Fibroblast of mammary gland (primary cell): ENCODE data around the gene NPIPB4.
"Not testable (repeated sequence)": the region's sequence is repeated elsewhere in the genome, so short reads cannot be mapped to it uniquely, and the experiment has no call there.

Experiments used
- DNase-seq: peaks from one replicate; pipeline ENCODE4 v3.0.0-alpha.2; 2010; ENCODE audit warnings: low read depth
- H3K4me3 ChIP-seq: 2 replicates; pipeline ENCODE4 v1.5.1; 2011; ENCODE audit warnings: low read depth, mild to moderate bottlenecking, low read length, moderate library complexity; ENCODE audit not compliant: control insufficient read depth
- CTCF ChIP-seq: conservative IDR thresholded peaks from 2 replicates; pipeline ENCODE4 v1.5.1; 2011; ENCODE audit warnings: low read depth, low read length, inconsistent platforms; ENCODE audit not compliant: control insufficient read depth, insufficient read depth

Gene NPIPB4

GRCh38 chr16:21801538-21802374 is 55.8 kb downstream of the NPIPB4 start:
- peak; percentile 67 for DNase-seq
- H3K4me3 ChIP-seq: not testable (repeated sequence)
- peak; percentile 45 for TF ChIP-seq CTCF

GRCh38 chr16:21798601-21799000 is 59.0 kb downstream of the NPIPB4 start:
- not testable (repeated sequence) for DNase-seq

GRCh38 chr16:21793310-21793709 is 64.2 kb downstream of the NPIPB4 start:
- DNase-seq, H3K4me3 ChIP-seq: not testable (repeated sequence)

More at GRCh38 chr16:21798601-21799000, 59.0 kb downstream of the NPIPB4 start:
- not testable (repeated sequence) for H3K4me3 ChIP-seq

GRCh38 chr16:21790506-21790905 is 67.0 kb downstream of the NPIPB4 start:
- not testable (repeated sequence) for H3K4me3 ChIP-seq, DNase-seq
